ENCODE measurements around the gene GRID1.
A peak's percentile ranks its signal among the peaks of the same experiment; 100 is the strongest.

Gene GRID1

GRCh38 chr10:86366033-86366901 is at the start of gene GRID1:
Gene GRID1, minus strand, starts transcription at chr10:86366795.
- DNase-seq: peak in 53 of 58 donors; percentile 33 to 91 (median 75)

GRCh38 chr10:86415583-86415982 is 49.0 kb upstream of the GRID1 start:
- DNase-seq: no peak

GRCh38 chr10:86415116-86415515 is 48.5 kb upstream of the GRID1 start:
- DNase-seq: no peak

- DNase-seq: peak in 2 of 58 donors; percentile 26 to 42
Observed at GRCh38 chr10:86413046-86413728, 46.6 kb upstream of the GRID1 start.

GRCh38 chr10:86411852-86412560 is 45.4 kb upstream of the GRID1 start:
- no peak for DNase-seq

- DNase-seq: peak in 23 of 58 donors; percentile 8 to 56 (median 27)
Observed at GRCh38 chr10:86411281-86411841, 44.8 kb upstream of the GRID1 start.

GRCh38 chr10:86410542-86411124 is 44.0 kb upstream of the GRID1 start:
- no peak for DNase-seq

GRCh38 chr10:86409183-86409582 is 42.6 kb upstream of the GRID1 start:
- DNase-seq: no peak

GRCh38 chr10:86403183-86403797 is 36.7 kb upstream of the GRID1 start:
- DNase-seq: no peak

GRCh38 chr10:86402283-86402941 is 35.8 kb upstream of the GRID1 start:
- DNase-seq: peak in 11 of 58 donors; percentile 24 to 72 (median 47)

- peak in 3 of 58 donors; percentile 28 to 49 (median 29) for DNase-seq
Observed at GRCh38 chr10:86401588-86402282, 35.1 kb upstream of the GRID1 start.

- peak in 27 of 58 donors; percentile 11 to 75 (median 39) for DNase-seq
Observed at GRCh38 chr10:86400705-86401587, 34.4 kb upstream of the GRID1 start.

- peak; percentile 56 to 97 (median 88) for DNase-seq
Observed at GRCh38 chr10:86399879-86400704, 33.5 kb upstream of the GRID1 start.

- DNase-seq: no peak
Observed at GRCh38 chr10:86399514-86399878, 32.9 kb upstream of the GRID1 start.

GRCh38 chr10:86397120-86397519 is 30.5 kb upstream of the GRID1 start:
- DNase-seq: no peak

- DNase-seq: no peak
Observed at GRCh38 chr10:86393862-86394455, 27.4 kb upstream of the GRID1 start.

GRCh38 chr10:86393362-86393761 is 26.8 kb upstream of the GRID1 start:
- DNase-seq: no peak
